Measurements from ENCODE around the gene KIF3A. TPM values are rescaled to one million over a fixed set of nuclear protein-coding genes. Genes with fewer than 3 reads are reported as not detected.

Gene KIF3A
- total RNA-seq, 1 donor from 2014 or later: 27.4 TPM

- no peak overlapping the region for H3K27ac Mint-ChIP-seq
- TF ChIP-seq, protein P1, sequence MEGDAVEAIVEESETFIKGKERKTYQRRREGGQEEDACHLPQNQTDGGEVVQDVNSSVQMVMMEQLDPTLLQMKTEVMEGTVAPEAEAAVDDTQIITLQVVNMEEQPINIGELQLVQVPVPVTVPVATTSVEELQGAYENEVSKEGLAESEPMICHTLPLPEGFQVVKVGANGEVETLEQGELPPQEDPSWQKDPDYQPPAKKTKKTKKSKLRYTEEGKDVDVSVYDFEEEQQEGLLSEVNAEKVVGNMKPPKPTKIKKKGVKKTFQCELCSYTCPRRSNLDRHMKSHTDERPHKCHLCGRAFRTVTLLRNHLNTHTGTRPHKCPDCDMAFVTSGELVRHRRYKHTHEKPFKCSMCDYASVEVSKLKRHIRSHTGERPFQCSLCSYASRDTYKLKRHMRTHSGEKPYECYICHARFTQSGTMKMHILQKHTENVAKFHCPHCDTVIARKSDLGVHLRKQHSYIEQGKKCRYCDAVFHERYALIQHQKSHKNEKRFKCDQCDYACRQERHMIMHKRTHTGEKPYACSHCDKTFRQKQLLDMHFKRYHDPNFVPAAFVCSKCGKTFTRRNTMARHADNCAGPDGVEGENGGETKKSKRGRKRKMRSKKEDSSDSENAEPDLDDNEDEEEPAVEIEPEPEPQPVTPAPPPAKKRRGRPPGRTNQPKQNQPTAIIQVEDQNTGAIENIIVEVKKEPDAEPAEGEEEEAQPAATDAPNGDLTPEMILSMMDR (IDR thresholded peaks at IDR 0.05; ENCODE audit: unreplicated experiment): no peak
- peaks cover 20% of the 10 kb centered on the region for H3K4me1 Mint-ChIP-seq
- H3K9me3 Mint-ChIP-seq: peaks cover 1% of the 10 kb centered on the region
- no peaks in the 10 kb centered on the region for H3K36me3 Mint-ChIP-seq
- H3K4me3 Mint-ChIP-seq: peak overlapping the region; percentile 26
- no peak for DNase-seq (ENCODE audit: low spot score in 2 of 2, unreplicated experiment in 2 of 2)
- H3K27me3 Mint-ChIP-seq (ENCODE audit: low read depth): peaks cover 56% of the 10 kb centered on the region
Measured at GRCh38 chr5:132656774-132657355, 80.5 kb downstream of the KIF3A start.

GRCh38 chr5:132655821-132656773 is 81.2 kb downstream of the KIF3A start:
- Mint-ChIP-seq H3K4me1 (peaks cover 18% of the 10 kb centered on the region), H3K27me3 (ENCODE audit: low read depth) (peaks cover 61% of the 10 kb centered on the region), H3K27ac (no peak overlapping the region), H3K4me3 (peak overlapping the region; percentile 46), H3K9me3 (peaks cover 7% of the 10 kb centered on the region), H3K36me3 (no peaks in the 10 kb centered on the region)
- TF ChIP-seq, protein P1 (IDR thresholded peaks at IDR 0.05; ENCODE audit: unreplicated experiment): no peak
- DNase-seq (ENCODE audit: low spot score in 2 of 2, unreplicated experiment in 2 of 2): no peak

- H3K27ac Mint-ChIP-seq: no peak overlapping the region
- no peak for DNase-seq (ENCODE audit: low spot score in 2 of 2, unreplicated experiment in 2 of 2)
- TF ChIP-seq, protein P1 (IDR thresholded peaks at IDR 0.05; ENCODE audit: unreplicated experiment): no peak
- peaks cover 62% of the 10 kb centered on the region for H3K27me3 Mint-ChIP-seq (ENCODE audit: low read depth)
- H3K4me1 Mint-ChIP-seq: peaks cover 6% of the 10 kb centered on the region
- H3K4me3 Mint-ChIP-seq: no peak overlapping the region
- H3K36me3 Mint-ChIP-seq: no peaks in the 10 kb centered on the region
- peaks cover 13% of the 10 kb centered on the region for H3K9me3 Mint-ChIP-seq
Measured at GRCh38 chr5:132653716-132654115, 83.6 kb downstream of the KIF3A start.

- Mint-ChIP-seq H3K4me1 (peaks cover 6% of the 10 kb centered on the region), H3K27me3 (ENCODE audit: low read depth) (peaks cover 49% of the 10 kb centered on the region), H3K9me3 (peaks cover 29% of the 10 kb centered on the region), H3K36me3 (peaks cover 8% of the 10 kb centered on the region), H3K27ac (no peak overlapping the region), H3K4me3 (no peak overlapping the region)
- TF ChIP-seq, protein P1 (IDR thresholded peaks at IDR 0.05; ENCODE audit: unreplicated experiment): no peak
- no peak for DNase-seq (ENCODE audit: low spot score in 2 of 2, unreplicated experiment in 2 of 2)
Measured at GRCh38 chr5:132651838-132652469, 85.4 kb downstream of the KIF3A start.

DNA sequence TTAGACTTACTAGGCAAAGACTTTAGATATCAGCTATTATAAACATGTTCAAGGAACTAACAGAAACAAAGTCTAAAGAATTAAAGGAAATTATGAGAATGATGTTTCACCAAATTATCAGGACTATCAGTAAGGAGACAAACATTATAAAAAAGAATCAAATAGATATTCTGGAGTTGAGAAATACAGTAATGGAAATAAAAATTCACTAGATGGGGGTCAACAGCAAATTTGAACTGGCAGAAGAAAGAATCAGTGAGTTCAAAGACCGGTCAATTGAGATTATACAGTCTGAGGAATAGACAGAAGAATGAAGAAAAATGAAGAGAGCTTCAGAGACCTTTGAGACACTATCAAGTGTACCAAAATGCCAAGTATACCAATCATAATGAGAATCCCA is 89.0 kb downstream of the KIF3A start:
- TF ChIP-seq, protein P1 (IDR thresholded peaks at IDR 0.05; ENCODE audit: unreplicated experiment): no peak
- Mint-ChIP-seq H3K36me3 (peaks cover 20% of the 10 kb centered on the region), H3K27ac (no peak overlapping the region), H3K9me3 (peaks cover 29% of the 10 kb centered on the region), H3K27me3 (ENCODE audit: low read depth) (peaks cover 18% of the 10 kb centered on the region), H3K4me3 (no peak overlapping the region), H3K4me1 (no peaks in the 10 kb centered on the region)
- no peak for DNase-seq (ENCODE audit: low spot score in 2 of 2, unreplicated experiment in 2 of 2)
